OCI-LY7 (cell line): Measurements from ENCODE around the gene TASP1.

Source experiments
- EZH2phosphoT487 ChIP-seq: fragments of 200-600 bp; sonication (generic); IDR thresholded peaks from 2 replicates; pipeline ENCODE4 v1.6.1; 2018; ENCODE audit warnings: low read depth, borderline replicate concordance, mild to moderate bottlenecking, mixed run types, antibody characterized with exemption, low read length, moderate library complexity, mixed read lengths
- TF ChIP-seq, protein P1 (sequence below): fragments of 200-600 bp; sonication (generic); conservative IDR thresholded peaks from 2 replicates; pipeline ENCODE4 v1.5.1; 2014; ENCODE audit warnings: mild to moderate bottlenecking, antibody characterized with exemption, low read length, moderate library complexity, mixed read lengths

GRCh38 chr20:13349235-13349604 is 289.5 kb downstream of the TASP1 start:
- TF ChIP-seq EZH2phosphoT487: no peak
- TF ChIP-seq, protein P1, sequence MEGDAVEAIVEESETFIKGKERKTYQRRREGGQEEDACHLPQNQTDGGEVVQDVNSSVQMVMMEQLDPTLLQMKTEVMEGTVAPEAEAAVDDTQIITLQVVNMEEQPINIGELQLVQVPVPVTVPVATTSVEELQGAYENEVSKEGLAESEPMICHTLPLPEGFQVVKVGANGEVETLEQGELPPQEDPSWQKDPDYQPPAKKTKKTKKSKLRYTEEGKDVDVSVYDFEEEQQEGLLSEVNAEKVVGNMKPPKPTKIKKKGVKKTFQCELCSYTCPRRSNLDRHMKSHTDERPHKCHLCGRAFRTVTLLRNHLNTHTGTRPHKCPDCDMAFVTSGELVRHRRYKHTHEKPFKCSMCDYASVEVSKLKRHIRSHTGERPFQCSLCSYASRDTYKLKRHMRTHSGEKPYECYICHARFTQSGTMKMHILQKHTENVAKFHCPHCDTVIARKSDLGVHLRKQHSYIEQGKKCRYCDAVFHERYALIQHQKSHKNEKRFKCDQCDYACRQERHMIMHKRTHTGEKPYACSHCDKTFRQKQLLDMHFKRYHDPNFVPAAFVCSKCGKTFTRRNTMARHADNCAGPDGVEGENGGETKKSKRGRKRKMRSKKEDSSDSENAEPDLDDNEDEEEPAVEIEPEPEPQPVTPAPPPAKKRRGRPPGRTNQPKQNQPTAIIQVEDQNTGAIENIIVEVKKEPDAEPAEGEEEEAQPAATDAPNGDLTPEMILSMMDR: no peak
